Measurements from ENCODE around the gene NRXN3. TPM values are rescaled to one million over a fixed set of nuclear protein-coding genes. Genes with fewer than 3 reads are reported as not detected.

The NRXN3 gene
- polyA plus RNA-seq, 1 of the 3 experiments (the other 2 are of a cell fraction): 1.6 TPM

DNA sequence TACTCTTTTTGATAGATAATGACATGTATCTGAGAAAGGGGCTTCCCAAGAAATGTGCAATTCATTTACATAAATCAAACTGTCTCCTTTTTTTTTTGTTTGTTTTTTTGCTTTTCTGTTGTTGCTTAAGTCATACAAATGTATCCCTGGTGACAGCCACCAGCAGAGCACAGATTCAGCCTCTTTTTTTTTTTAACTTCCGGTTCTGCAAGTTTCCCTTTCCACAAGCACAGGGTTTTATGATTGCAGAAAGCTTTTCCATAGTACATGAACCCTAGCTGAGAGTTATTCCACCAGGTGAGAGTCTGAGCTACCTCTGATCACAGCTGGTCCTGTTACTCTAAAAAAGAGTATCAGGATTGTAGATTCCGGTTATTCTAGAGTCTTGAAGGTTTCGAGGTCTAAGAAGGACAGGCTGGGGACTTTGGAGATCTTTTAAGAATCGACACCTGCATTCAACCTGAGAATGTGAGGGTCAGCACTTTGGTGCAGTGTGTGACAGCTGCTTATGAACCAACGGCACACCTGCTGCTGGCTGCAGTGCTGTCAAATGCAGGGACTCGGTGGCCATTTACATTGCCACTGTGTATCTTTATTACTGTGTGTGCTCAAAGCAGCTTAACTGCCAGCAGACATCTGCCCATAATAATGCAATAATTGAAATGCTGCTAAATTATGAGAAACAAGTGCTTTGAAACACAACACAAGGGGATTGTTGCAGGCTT is 551.7 kb downstream of the NRXN3 start:
- 3% methylated on average over 6 of the region's 6 CpGs for WGBS (ENCODE audit: low lambda C conversion rate)
- Histone ChIP-seq H3K4me3 (ENCODE audit: low read depth in 2 of 2, low read length in 1 of 2) (no peak overlapping the region), H3K4me1 (ENCODE audit: control insufficient read depth in 1 of 2, insufficient read depth in 2 of 2, low read depth in 1 of 2, low read length in 1 of 2) (no peaks in the 10 kb centered on the region), H3K36me3 (replicated peaks in 1 of 2; ENCODE audit: control insufficient read depth in 1 of 2, insufficient read depth in 2 of 2, low read length in 1 of 2) (no peaks in the 10 kb centered on the region), H3K9me3 (no peaks in the 10 kb centered on the region), H3K27me3 (ENCODE audit: insufficient read depth) (no peaks in the 10 kb centered on the region), H3F3A (replicated peaks; ENCODE audit: insufficient read depth) (no peaks in the 10 kb centered on the region), H3K9ac (no peak overlapping the region), H3K4me2 (no peak overlapping the region), H3K9me2 (no peaks in the 10 kb centered on the region), H3K27ac (ENCODE audit: low read depth in 2 of 2, low read length in 1 of 2) (no peak overlapping the region), H3K79me2 (ENCODE audit: insufficient read depth) (no peaks in the 10 kb centered on the region), H4K20me1 (ENCODE audit: insufficient read depth) (no peaks in the 10 kb centered on the region), H2AFZ (ENCODE audit: low read depth) (no peak overlapping the region)
- POLR2A ChIA-PET: no interaction called here
- CTCF ChIA-PET: interaction anchor here (0.6 to 1.3 kb wide), 2 partner anchors 11 to 336 kb away, joined by 3 read pairs; no protein-coding TSS in a partner anchor
- no peak for TF ChIP-seq JUND (IDR thresholded peaks at IDR 0.05)
- no peak for TF ChIP-seq NFIC (IDR thresholded peaks at IDR 0.05; ENCODE audit: borderline replicate concordance)
- no peak for TF ChIP-seq RFX5 (IDR thresholded peaks at IDR 0.05; ENCODE audit: low read length)
- no peak for TF ChIP-seq SMC3 (IDR thresholded peaks at IDR 0.05; ENCODE audit: low read depth, low read length)
- TF ChIP-seq TAF1 (IDR thresholded peaks at IDR 0.05; ENCODE audit: borderline replicate concordance, low read depth, low read length): no peak
- TF ChIP-seq USF1 (IDR thresholded peaks at IDR 0.05; ENCODE audit: borderline replicate concordance, low read depth): no peak
- no peak for TF ChIP-seq RXRA (IDR thresholded peaks at IDR 0.05; ENCODE audit: borderline replicate concordance, low read depth)
- no peak for TF ChIP-seq YY1 (IDR thresholded peaks at IDR 0.05; ENCODE audit: low read depth)
- no peak for TF ChIP-seq ELF1 (IDR thresholded peaks at IDR 0.05)
- TF ChIP-seq REST (IDR thresholded peaks at IDR 0.05; ENCODE audit: low read depth, low read length): no peak
- no peak for DNase-seq

DNA sequence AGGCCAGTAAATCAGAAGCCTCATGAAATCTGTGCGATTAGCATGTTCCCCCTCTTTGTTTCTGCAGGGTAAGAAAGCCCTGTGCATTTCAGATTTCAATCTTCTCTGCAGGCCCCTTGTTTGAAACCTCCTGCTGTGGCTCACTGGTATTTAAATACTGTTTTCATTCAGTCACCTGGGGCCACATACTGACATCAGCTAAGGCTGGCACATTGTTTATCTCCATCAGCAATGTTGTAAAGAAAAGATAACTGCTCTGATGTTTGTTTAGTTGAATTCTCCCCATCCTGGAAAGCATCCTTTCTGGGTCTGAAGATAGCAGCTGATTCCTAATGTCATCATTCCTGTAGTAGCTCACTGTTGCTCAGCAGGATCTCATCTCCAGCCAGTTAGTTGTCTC is 554.9 kb downstream of the NRXN3 start:
- H2AFZ ChIP-seq (ENCODE audit: low read depth): no peak overlapping the region
- H3K9ac ChIP-seq: no peak overlapping the region
- no peaks in the 10 kb centered on the region for H3F3A ChIP-seq (replicated peaks; ENCODE audit: insufficient read depth)
- DNase-seq: peak; percentile 4
- H3K4me1 ChIP-seq (ENCODE audit: control insufficient read depth in 1 of 2, insufficient read depth in 2 of 2, low read depth in 1 of 2, low read length in 1 of 2): no peaks in the 10 kb centered on the region
- H3K4me2 ChIP-seq: no peak overlapping the region
- WGBS (ENCODE audit: low lambda C conversion rate): 14% methylated on average over 1 of the region's 1 CpG
- no peak overlapping the region for H3K4me3 ChIP-seq (ENCODE audit: low read depth in 2 of 2, low read length in 1 of 2)
- H3K9me2 ChIP-seq: no peaks in the 10 kb centered on the region
- no peaks in the 10 kb centered on the region for H3K79me2 ChIP-seq (ENCODE audit: insufficient read depth)
- no peak overlapping the region for H3K27ac ChIP-seq (ENCODE audit: low read depth in 2 of 2, low read length in 1 of 2)
- no peaks in the 10 kb centered on the region for H3K27me3 ChIP-seq (ENCODE audit: insufficient read depth)
- TF ChIP-seq USF1 (IDR thresholded peaks at IDR 0.05; ENCODE audit: borderline replicate concordance, low read depth): no peak
- TF ChIP-seq EP300 (IDR thresholded peaks at IDR 0.05; ENCODE audit: borderline replicate concordance in 1 of 2, low read depth in 1 of 2, low read length in 1 of 2): 0 out of 4 replicates have a peak, but pooled peaks of 1 of the 2 experiments have one; percentile 16
- no peaks in the 10 kb centered on the region for H3K36me3 ChIP-seq (replicated peaks in 1 of 2; ENCODE audit: control insufficient read depth in 1 of 2, insufficient read depth in 2 of 2, low read length in 1 of 2)
- H4K20me1 ChIP-seq (ENCODE audit: insufficient read depth): no peaks in the 10 kb centered on the region
- POLR2A ChIA-PET: no interaction called here
- no peaks in the 10 kb centered on the region for H3K9me3 ChIP-seq
- CTCF ChIA-PET: no interaction called here

Data from SK-N-SH (cell line).